Sigmoid colon (tissue), 7 donors: Measurements from ENCODE around the gene ANKRD53. TPM values are rescaled to one million over a fixed set of nuclear protein-coding genes. Genes with fewer than 3 reads are reported as not detected.

ENCODE experiments used
- DNase-seq: peaks from one replicate; pipeline ENCODE4 v3.0.0-alpha.2; 2019
- H3K27ac ChIP-seq, 4 donors: fragments of 200-600 bp; sonication (generic); one replicate each; pipeline ENCODE4 v1.5.1; 2016 to 2019; ENCODE audit warnings: mild to moderate bottlenecking in 1 of 4
- H3K27me3 ChIP-seq, 3 donors: fragments of 200-600 bp; sonication (generic); one replicate each; pipeline ENCODE4 v1.5.1; 2019; ENCODE audit warnings: mild to moderate bottlenecking in 1 of 3
- H3K36me3 ChIP-seq, 4 donors: fragments of 200-600 bp; sonication (generic); one replicate each; pipeline ENCODE4 v1.5.1; 2016 to 2019
- H3K4me1 ChIP-seq, 4 donors: fragments of 200-600 bp; sonication (generic); one replicate each; pipeline ENCODE4 v1.5.1; 2017 to 2019
- H3K4me3 ChIP-seq, 4 donors: fragments of 200-600 bp; sonication (generic); one replicate each; pipeline ENCODE4 v1.5.1; 2017 to 2019; ENCODE audit warnings: mild to moderate bottlenecking in 2 of 4, moderate library complexity in 1 of 4
- H3K9me3 ChIP-seq, 4 donors: fragments of 200-600 bp in 3 of 4; sonication (generic) in 3 of 4; one replicate each; pipeline versions ENCODE4 v1.5.1 to v1.6.1; 2013 to 2019
- EP300 ChIP-seq, 4 donors: sonication (generic); formaldehyde crosslinking; IDR thresholded peaks; one replicate each; pipeline ENCODE4 v1.6.1; 2017; ENCODE audit warnings: antibody characterized with exemption in 4 of 4
- POLR2A ChIP-seq, 2 donors: fragments of 450-650 bp; IDR thresholded peaks; one replicate each; pipeline ENCODE4 v1.6.1; 2016; ENCODE audit warnings: antibody characterized with exemption in 2 of 2, mild to moderate bottlenecking in 2 of 2, moderate library complexity in 2 of 2
- POLR2AphosphoS5 ChIP-seq, 4 donors: sonication (generic); formaldehyde crosslinking; IDR thresholded peaks; one replicate each; pipeline ENCODE4 v1.6.1; 2017; ENCODE audit warnings: antibody characterized with exemption in 4 of 4
- WGBS, 2 donors: extraction: QIAGEN DNeasy Blood & Tissue Kit; methylation state at CpG; one replicate each; pipeline ENCODE4 v1.1.7; 2013; 5-methylcytosine and 5-hydroxymethylcytosine counted together
- intact Hi-C: fragments of 100-400 bp; cut with DNase I; formaldehyde crosslinking; loops from one replicate; pipeline ENCODE4 v1.15.1; 2023
- polyA plus RNA-seq, 3 donors: library from polyadenylated mRNA; stranded (reverse); fragments of 200-250 nt; gene quantifications; one replicate each; pipeline ENCODE4 v1.2.3, GENCODE V29; 2013
- total RNA-seq, 4 donors: library from RNA; depleted of rRNA; stranded (reverse); fragments of >200 nt; gene quantifications; one replicate each; pipeline ENCODE4 v1.1.0, GENCODE V29; 2016
- TF ChIP-seq, protein P1 (sequence below), 4 experiments: fragments of 450-650 bp in 3 of 4; fragments of 200-600 bp in 1 of 4; IDR thresholded peaks; one replicate each; pipeline ENCODE4 v1.5.1; 2016 to 2019; ENCODE audit warnings: antibody characterized with exemption in 4 of 4, mild to moderate bottlenecking in 3 of 4, moderate library complexity in 2 of 4
- donor health status: healthy with polysubstance abuse.
- donor health status: Bipolar disorder and iron deficiency.
- donor health status: healthy.

ANKRD53 gene
- total and polyA plus RNA-seq, 7 donors: 0.49 to 1.9 (median 1.0) TPM; not detected in 1

DNA sequence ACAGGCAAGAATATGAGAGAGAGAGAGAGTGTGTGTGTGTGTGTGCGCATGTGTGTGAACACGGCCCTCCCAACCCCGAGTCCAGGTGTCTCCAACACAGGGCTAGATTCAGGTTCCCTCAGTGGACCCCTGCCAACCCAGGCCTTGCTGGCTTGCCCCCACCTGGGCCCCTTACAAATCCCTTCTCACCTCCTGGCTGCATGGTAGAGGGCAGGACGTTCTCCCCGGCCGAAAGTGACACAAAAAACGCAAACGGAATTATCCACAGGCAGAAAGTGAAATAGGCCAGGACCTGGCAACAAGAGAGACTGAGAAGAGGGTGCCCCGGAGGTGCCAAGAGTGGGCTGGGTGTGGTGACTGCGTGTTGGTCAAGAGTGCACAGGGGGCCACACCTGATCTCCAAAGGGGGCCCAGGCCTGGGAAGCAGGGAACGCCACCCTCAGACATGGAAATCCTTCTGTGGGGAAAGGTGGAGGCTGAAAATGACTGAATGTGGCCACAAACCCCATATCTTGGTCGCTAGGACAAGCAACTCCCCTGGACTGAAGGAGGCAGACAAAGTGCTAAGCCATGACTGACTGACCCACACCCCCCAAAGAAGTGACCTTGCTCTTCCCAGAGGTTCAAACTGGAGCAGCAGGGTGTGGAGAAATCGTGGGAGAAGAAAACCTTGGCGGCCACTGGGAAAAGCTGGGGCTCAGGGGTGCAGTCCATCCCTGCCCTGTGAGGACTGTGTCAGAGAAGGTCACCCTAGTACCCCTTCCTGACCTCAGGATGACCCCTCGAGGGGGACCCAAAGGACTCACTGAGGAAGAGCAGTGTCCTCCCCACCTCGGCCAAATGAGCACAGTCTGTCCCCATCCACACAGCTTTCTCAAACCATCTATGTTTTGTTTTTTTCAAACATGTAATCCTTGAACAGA, 10.6 kb downstream of the ANKRD53 start:
- Histone ChIP-seq H3K27me3 (no peaks in the 10 kb centered on the region), H3K4me3 (no peak overlapping the region), H3K4me1 (peaks cover 0 to 32% (median 17%) of the 10 kb centered on the region in 4 donors), H3K27ac (no peak overlapping the region), H3K36me3 (peaks cover 13 to 70% (median 49%) of the 10 kb centered on the region in 4 donors), H3K9me3 (no peaks in the 10 kb centered on the region)
- WGBS, 2 donors: 92 to 93% methylated on average over 16 of the region's 16 CpGs
- intact Hi-C loops: no loop called here
- TF ChIP-seq EP300 (IDR thresholded peaks at IDR 0.05) (no peak), POLR2AphosphoS5 (IDR thresholded peaks at IDR 0.05) (no peak), POLR2A (IDR thresholded peaks at IDR 0.05) (no peak)
- TF ChIP-seq, protein P1, sequence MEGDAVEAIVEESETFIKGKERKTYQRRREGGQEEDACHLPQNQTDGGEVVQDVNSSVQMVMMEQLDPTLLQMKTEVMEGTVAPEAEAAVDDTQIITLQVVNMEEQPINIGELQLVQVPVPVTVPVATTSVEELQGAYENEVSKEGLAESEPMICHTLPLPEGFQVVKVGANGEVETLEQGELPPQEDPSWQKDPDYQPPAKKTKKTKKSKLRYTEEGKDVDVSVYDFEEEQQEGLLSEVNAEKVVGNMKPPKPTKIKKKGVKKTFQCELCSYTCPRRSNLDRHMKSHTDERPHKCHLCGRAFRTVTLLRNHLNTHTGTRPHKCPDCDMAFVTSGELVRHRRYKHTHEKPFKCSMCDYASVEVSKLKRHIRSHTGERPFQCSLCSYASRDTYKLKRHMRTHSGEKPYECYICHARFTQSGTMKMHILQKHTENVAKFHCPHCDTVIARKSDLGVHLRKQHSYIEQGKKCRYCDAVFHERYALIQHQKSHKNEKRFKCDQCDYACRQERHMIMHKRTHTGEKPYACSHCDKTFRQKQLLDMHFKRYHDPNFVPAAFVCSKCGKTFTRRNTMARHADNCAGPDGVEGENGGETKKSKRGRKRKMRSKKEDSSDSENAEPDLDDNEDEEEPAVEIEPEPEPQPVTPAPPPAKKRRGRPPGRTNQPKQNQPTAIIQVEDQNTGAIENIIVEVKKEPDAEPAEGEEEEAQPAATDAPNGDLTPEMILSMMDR (IDR thresholded peaks at IDR 0.05): no peak
- DNase-seq: peak; percentile 48

DNA sequence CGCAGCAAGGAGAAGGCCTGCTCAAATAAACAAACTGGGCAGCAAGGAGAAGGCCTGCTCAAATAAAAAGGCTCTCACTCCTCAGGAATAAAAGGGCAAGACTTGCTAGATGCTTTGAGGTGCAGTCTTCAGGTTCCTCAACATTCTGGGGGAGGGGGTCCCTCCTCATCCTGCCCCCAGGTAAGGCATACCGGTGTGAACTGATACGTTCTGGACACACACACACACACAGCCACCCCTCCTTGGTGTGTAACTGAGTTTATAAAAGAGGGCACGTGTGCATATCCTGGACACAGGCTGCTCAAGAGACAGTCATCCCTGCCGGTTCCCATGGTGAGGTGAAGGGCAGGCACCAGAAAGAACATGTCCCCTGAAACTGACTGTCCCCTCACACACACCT, 11.8 kb downstream of the ANKRD53 start:
- intact Hi-C loops: no loop called here
- 82 to 91% methylated on average over 5 of the region's 5 CpGs for WGBS, 2 donors
- Histone ChIP-seq H3K36me3 (peaks cover 13 to 70% (median 49%) of the 10 kb centered on the region in 4 donors), H3K27ac (no peak overlapping the region), H3K9me3 (no peaks in the 10 kb centered on the region), H3K4me1 (peaks cover 0 to 28% (median 21%) of the 10 kb centered on the region in 4 donors), H3K27me3 (no peaks in the 10 kb centered on the region), H3K4me3 (no peak overlapping the region)
- DNase-seq: peak; percentile 14
- TF ChIP-seq POLR2A (IDR thresholded peaks at IDR 0.05) (no peak), EP300 (IDR thresholded peaks at IDR 0.05) (no peak)

- H3K4me3 ChIP-seq: no peak overlapping the region
- H3K9me3 ChIP-seq: no peaks in the 10 kb centered on the region
- 87 to 97% methylated on average over 5 of the region's 5 CpGs for WGBS, 2 donors
- H3K27me3 ChIP-seq: no peaks in the 10 kb centered on the region
- DNase-seq: peak; percentile 43
- no peak overlapping the region for H3K27ac ChIP-seq
- TF ChIP-seq POLR2A (IDR thresholded peaks at IDR 0.05) (no peak), POLR2AphosphoS5 (IDR thresholded peaks at IDR 0.05) (no peak), EP300 (IDR thresholded peaks at IDR 0.05) (no peak)
- TF ChIP-seq, protein P1 (IDR thresholded peaks at IDR 0.05): no peak
- peaks cover 13 to 62% (median 47%) of the 10 kb centered on the region in 4 donors for H3K36me3 ChIP-seq
- intact Hi-C loops: no loop called here
- peaks cover 0 to 33% (median 26%) of the 10 kb centered on the region in 4 donors for H3K4me1 ChIP-seq
These were observed 12.7 kb downstream of the ANKRD53 start for GRCh38 chr2:70991142-70991541.

DNA sequence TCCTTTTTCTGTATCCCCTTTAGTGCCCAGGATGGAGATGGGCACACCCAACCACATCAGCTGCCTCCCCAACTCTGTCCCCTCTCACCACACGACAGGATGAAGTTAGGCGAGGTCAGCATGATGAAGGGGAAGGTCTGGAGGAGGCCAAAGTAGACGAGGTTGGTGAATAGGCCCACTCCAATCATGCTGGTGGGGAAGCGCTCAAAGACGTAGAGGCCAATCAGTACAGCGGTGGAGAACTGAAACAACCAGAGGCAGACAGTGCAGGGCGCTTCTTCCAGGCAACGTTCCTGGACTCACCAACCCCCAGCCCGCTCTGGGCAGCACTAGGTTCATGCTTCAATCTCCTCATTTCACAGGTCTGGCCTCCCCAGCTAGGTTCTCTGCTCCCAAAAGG, 13.3 kb downstream of the ANKRD53 start:
- no peak for TF ChIP-seq POLR2A (IDR thresholded peaks at IDR 0.05)
- peak; percentile 35 for DNase-seq
- Histone ChIP-seq H3K4me3 (no peak overlapping the region), H3K9me3 (no peaks in the 10 kb centered on the region), H3K27ac (no peak overlapping the region), H3K27me3 (no peaks in the 10 kb centered on the region), H3K36me3 (peaks cover 13 to 56% (median 43%) of the 10 kb centered on the region in 4 donors), H3K4me1 (peaks cover 0 to 33% (median 26%) of the 10 kb centered on the region in 4 donors)
- intact Hi-C loops: no loop called here
- 89 to 91% methylated on average over 9 of the region's 9 CpGs for WGBS, 2 donors

- no peak for TF ChIP-seq POLR2A (IDR thresholded peaks at IDR 0.05)
- TF ChIP-seq POLR2AphosphoS5 (IDR thresholded peaks at IDR 0.05): no peak
- TF ChIP-seq, protein P1 (IDR thresholded peaks at IDR 0.05): no peak
- TF ChIP-seq EP300 (IDR thresholded peaks at IDR 0.05): no peak
- H3K4me1 ChIP-seq: peaks cover 0 to 33% (median 26%) of the 10 kb centered on the region in 4 donors
These were observed 14.8 kb downstream of the ANKRD53 start for GRCh38 chr2:70992945-70993853.

More at GRCh38 chr2:70992945-70993853, 14.8 kb downstream of the ANKRD53 start:
- Histone ChIP-seq H3K36me3 (peaks cover 11 to 41% (median 30%) of the 10 kb centered on the region in 4 donors), H3K4me3 (peak overlapping the region; percentile 97 to 99 (median 98)), H3K27ac (peak overlapping the region in 2 of 4 donors; percentile 83 to 87), H3K27me3 (no peaks in the 10 kb centered on the region), H3K9me3 (no peaks in the 10 kb centered on the region)
- peak; percentile 40 for DNase-seq
- intact Hi-C loops: no loop called here
- WGBS, 2 donors: 90 to 91% methylated on average over 12 of the region's 12 CpGs
